ENCODE data around the gene CNNM2.
"Not testable (repeated sequence)": the region's sequence is repeated elsewhere in the genome, so short reads cannot be mapped to it uniquely, and the experiment has no call there.

CNNM2 gene

DNA sequence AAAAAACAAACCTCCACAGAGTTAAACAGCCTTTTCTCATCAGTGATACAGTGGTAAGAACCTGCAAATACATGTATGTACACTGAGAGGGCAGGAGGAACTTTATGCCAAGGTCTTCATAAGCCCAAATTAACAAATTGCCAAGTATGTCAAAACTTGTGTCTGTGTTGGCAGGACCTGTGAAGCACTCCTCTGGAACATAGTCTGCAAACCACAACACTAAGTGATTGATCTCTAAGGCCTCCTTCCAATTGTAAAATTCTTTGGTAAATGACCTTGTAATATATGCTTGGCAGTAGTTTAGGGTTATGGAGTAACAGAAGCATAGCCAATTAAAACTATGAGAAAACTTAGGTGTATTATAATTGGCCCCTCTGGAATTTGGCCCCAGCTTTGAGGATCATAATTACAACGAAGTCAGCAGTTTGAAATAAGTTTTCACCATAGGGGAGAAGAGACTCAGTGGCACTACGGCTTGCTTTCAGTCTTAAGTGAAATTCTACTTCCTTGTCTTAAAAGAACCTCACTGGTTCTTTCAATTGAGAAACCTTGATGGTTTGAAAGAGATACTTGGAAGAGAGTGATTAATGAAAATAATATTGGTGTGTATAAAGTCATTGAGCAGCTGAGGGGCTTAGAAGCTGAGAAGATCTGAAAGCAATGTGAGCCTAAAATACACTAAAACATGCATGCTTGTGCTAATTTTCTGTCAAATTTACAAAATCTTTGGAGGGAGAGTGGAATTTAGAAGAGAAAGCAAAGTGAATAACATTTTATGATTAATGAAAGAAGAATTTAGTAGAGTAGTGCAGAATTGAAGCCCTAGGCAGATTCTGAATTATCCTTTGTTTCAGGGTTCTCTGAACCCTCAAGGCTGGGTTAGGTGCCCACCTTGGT, 57.6 kb downstream of the CNNM2 start:
- H3K9ac ChIP-seq (ENCODE audit: low read depth, low read length, poor library complexity, severe bottlenecking): no peak overlapping the region
- H3K27me3 ChIP-seq (ENCODE audit: insufficient read depth, low read length, poor library complexity, severe bottlenecking): no peaks in the 10 kb centered on the region
- no peaks in the 10 kb centered on the region for H3K9me2 ChIP-seq (replicated peaks; ENCODE audit: low read depth, low read length)
- H3K4me1 ChIP-seq (ENCODE audit: insufficient read depth, low read length, poor library complexity, severe bottlenecking): no peaks in the 10 kb centered on the region
- no peak for TF ChIP-seq EZH2phosphoT487 (IDR thresholded peaks at IDR 0.05; ENCODE audit: borderline replicate concordance)
- TF ChIP-seq, protein P1, sequence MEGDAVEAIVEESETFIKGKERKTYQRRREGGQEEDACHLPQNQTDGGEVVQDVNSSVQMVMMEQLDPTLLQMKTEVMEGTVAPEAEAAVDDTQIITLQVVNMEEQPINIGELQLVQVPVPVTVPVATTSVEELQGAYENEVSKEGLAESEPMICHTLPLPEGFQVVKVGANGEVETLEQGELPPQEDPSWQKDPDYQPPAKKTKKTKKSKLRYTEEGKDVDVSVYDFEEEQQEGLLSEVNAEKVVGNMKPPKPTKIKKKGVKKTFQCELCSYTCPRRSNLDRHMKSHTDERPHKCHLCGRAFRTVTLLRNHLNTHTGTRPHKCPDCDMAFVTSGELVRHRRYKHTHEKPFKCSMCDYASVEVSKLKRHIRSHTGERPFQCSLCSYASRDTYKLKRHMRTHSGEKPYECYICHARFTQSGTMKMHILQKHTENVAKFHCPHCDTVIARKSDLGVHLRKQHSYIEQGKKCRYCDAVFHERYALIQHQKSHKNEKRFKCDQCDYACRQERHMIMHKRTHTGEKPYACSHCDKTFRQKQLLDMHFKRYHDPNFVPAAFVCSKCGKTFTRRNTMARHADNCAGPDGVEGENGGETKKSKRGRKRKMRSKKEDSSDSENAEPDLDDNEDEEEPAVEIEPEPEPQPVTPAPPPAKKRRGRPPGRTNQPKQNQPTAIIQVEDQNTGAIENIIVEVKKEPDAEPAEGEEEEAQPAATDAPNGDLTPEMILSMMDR (conservative IDR thresholded peaks at IDR 0.05; ENCODE audit: low read length): no peak
- no peaks in the 10 kb centered on the region for H3F3A ChIP-seq (ENCODE audit: low read depth)
- H3K36me3 ChIP-seq (ENCODE audit: insufficient read depth, low read length): no peaks in the 10 kb centered on the region
- H4K20me1 ChIP-seq (ENCODE audit: insufficient read depth, low read length, poor library complexity, severe bottlenecking): no peaks in the 10 kb centered on the region
- H3K4me2 ChIP-seq (ENCODE audit: low read depth, low read length, poor library complexity, severe bottlenecking): no peak overlapping the region
- no peak overlapping the region for H2AFZ ChIP-seq (ENCODE audit: low read length)
- H3K79me2 ChIP-seq (ENCODE audit: insufficient read depth, low read length): no peaks in the 10 kb centered on the region
- no peaks in the 10 kb centered on the region for H3K9me3 ChIP-seq (ENCODE audit: insufficient read depth, low read depth, low read length)
- no peak overlapping the region for H3K4me3 ChIP-seq (ENCODE audit: low read length, poor library complexity, severe bottlenecking)

DNA sequence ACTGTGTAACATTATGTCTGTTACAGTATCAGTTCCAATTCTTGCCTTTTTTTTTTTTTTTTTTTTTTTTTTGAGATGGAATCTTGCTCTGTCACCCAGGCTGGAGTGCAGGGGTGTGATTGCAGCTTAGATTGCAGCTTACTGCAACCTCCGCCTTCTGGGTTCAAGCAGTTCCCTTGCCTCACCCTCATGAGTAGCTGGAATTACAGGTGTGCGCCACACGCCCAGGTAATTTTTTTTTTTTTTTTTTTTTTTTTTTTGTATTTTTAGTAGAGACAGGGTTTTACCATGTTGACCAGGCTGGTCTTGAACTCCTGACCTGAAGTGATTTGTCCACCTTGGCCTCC, 58.3 kb downstream of the CNNM2 start:
- H3K36me3 ChIP-seq (ENCODE audit: insufficient read depth, low read length); H3K9me2 ChIP-seq (replicated peaks; ENCODE audit: low read depth, low read length); H3K4me3 ChIP-seq (ENCODE audit: low read length, poor library complexity, severe bottlenecking); H3K79me2 ChIP-seq (ENCODE audit: insufficient read depth, low read length); H3K9me3 ChIP-seq (ENCODE audit: insufficient read depth, low read depth, low read length); H4K20me1 ChIP-seq (ENCODE audit: insufficient read depth, low read length, poor library complexity, severe bottlenecking); H3F3A ChIP-seq (ENCODE audit: low read depth); H3K27me3 ChIP-seq (ENCODE audit: insufficient read depth, low read length, poor library complexity, severe bottlenecking); H3K9ac ChIP-seq (ENCODE audit: low read depth, low read length, poor library complexity, severe bottlenecking); H3K4me1 ChIP-seq (ENCODE audit: insufficient read depth, low read length, poor library complexity, severe bottlenecking); H2AFZ ChIP-seq (ENCODE audit: low read length); H3K4me2 ChIP-seq (ENCODE audit: low read depth, low read length, poor library complexity, severe bottlenecking): not testable (repeated sequence)

DNA sequence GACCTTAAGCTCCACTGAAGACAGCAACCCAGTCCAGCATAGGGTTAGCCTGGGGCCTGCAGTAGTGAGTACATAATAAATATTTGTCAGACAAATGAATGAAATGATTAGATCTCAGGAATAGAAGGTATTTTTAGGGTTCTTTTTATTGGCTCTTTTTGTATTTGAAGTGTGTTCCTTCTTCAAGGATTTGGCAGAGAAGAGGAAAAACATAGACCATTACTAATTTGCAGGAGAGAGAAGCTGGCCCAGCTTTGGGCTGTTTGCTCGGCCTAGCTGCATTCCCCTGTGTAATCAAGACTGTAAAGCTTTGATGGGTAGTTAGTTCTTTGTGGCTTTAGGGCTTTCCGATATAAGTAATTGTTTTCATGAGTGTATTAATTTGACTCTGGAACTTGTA, 64.2 kb downstream of the CNNM2 start:
- Histone ChIP-seq H3F3A (ENCODE audit: low read depth) (no peaks in the 10 kb centered on the region), H3K9me3 (ENCODE audit: insufficient read depth, low read depth, low read length) (no peaks in the 10 kb centered on the region), H3K36me3 (ENCODE audit: insufficient read depth, low read length) (no peaks in the 10 kb centered on the region), H3K4me3 (ENCODE audit: low read length, poor library complexity, severe bottlenecking) (no peak overlapping the region), H4K20me1 (ENCODE audit: insufficient read depth, low read length, poor library complexity, severe bottlenecking) (no peaks in the 10 kb centered on the region), H3K4me1 (ENCODE audit: insufficient read depth, low read length, poor library complexity, severe bottlenecking) (no peaks in the 10 kb centered on the region), H3K79me2 (ENCODE audit: insufficient read depth, low read length) (no peaks in the 10 kb centered on the region), H3K27me3 (ENCODE audit: insufficient read depth, low read length, poor library complexity, severe bottlenecking) (no peaks in the 10 kb centered on the region), H3K9ac (ENCODE audit: low read depth, low read length, poor library complexity, severe bottlenecking) (no peak overlapping the region), H3K4me2 (ENCODE audit: low read depth, low read length, poor library complexity, severe bottlenecking) (no peak overlapping the region), H3K9me2 (replicated peaks; ENCODE audit: low read depth, low read length) (no peaks in the 10 kb centered on the region), H2AFZ (ENCODE audit: low read length) (no peak overlapping the region)
- TF ChIP-seq, protein P1 (conservative IDR thresholded peaks at IDR 0.05; ENCODE audit: low read length): no peak
- no peak for TF ChIP-seq EZH2phosphoT487 (IDR thresholded peaks at IDR 0.05; ENCODE audit: borderline replicate concordance)

DNA sequence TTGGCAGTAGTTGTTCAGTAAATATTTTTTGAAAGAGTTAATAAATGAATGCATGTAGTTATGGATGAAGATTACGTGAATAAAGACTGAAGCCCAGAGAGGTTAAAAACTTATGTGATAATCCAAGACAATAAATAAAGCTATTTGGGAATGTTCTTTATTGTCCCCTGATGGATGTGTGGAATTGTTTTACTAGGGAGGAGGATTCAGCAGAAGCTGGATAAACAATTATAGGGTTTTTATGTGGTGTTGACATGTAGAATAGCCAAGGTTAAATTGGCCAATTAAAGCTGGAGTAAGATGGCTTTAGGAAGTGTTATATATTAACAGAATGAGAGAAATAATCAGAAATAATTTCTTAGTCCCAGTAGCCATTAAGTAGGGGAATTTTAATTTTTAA, 66.0 kb downstream of the CNNM2 start:
- H3K36me3 ChIP-seq (ENCODE audit: insufficient read depth, low read length): no peaks in the 10 kb centered on the region
- no peak overlapping the region for H2AFZ ChIP-seq (ENCODE audit: low read length)
- H3K9ac ChIP-seq (ENCODE audit: low read depth, low read length, poor library complexity, severe bottlenecking): no peak overlapping the region
- no peak for TF ChIP-seq EZH2phosphoT487 (IDR thresholded peaks at IDR 0.05; ENCODE audit: borderline replicate concordance)
- TF ChIP-seq, protein P1 (conservative IDR thresholded peaks at IDR 0.05; ENCODE audit: low read length): no peak
- no peaks in the 10 kb centered on the region for H3K9me2 ChIP-seq (replicated peaks; ENCODE audit: low read depth, low read length)
- H3K4me3 ChIP-seq (ENCODE audit: low read length, poor library complexity, severe bottlenecking): no peak overlapping the region
- H3K4me2 ChIP-seq (ENCODE audit: low read depth, low read length, poor library complexity, severe bottlenecking): no peak overlapping the region
- no peaks in the 10 kb centered on the region for H3K9me3 ChIP-seq (ENCODE audit: insufficient read depth, low read depth, low read length)
- H3K79me2 ChIP-seq (ENCODE audit: insufficient read depth, low read length): no peaks in the 10 kb centered on the region
- H3K27me3 ChIP-seq (ENCODE audit: insufficient read depth, low read length, poor library complexity, severe bottlenecking): no peaks in the 10 kb centered on the region
- no peaks in the 10 kb centered on the region for H4K20me1 ChIP-seq (ENCODE audit: insufficient read depth, low read length, poor library complexity, severe bottlenecking)
- no peaks in the 10 kb centered on the region for H3F3A ChIP-seq (ENCODE audit: low read depth)
- no peaks in the 10 kb centered on the region for H3K4me1 ChIP-seq (ENCODE audit: insufficient read depth, low read length, poor library complexity, severe bottlenecking)
